ENCODE measurements around the gene AATF. TPM values are rescaled to one million over a fixed set of nuclear protein-coding genes. Genes with fewer than 3 reads are reported as not detected.

AATF gene
- total RNA-seq, 1 donor from 2014 or later: 54.5 TPM

DNA sequence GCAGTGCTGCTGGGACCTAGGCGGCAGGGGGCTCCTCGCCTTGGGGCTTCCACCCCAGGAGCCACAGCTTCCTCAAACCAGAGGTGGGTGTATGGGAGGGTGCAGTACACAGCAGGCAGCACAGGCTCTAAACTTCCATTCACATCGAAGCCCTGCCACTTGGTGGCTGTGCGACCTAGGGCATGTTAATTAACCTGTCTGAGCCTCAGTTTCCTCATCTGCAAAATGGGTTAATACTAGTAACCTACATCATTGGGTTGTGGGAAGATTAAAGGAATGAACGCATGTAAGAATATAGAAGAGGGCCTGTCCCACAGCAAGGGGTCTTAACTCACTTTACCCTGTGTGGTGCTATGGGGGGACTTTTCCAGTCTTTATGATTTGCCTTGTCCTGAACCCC lies 38.2 kb upstream of the AATF start:
- TF ChIP-seq, protein P1, sequence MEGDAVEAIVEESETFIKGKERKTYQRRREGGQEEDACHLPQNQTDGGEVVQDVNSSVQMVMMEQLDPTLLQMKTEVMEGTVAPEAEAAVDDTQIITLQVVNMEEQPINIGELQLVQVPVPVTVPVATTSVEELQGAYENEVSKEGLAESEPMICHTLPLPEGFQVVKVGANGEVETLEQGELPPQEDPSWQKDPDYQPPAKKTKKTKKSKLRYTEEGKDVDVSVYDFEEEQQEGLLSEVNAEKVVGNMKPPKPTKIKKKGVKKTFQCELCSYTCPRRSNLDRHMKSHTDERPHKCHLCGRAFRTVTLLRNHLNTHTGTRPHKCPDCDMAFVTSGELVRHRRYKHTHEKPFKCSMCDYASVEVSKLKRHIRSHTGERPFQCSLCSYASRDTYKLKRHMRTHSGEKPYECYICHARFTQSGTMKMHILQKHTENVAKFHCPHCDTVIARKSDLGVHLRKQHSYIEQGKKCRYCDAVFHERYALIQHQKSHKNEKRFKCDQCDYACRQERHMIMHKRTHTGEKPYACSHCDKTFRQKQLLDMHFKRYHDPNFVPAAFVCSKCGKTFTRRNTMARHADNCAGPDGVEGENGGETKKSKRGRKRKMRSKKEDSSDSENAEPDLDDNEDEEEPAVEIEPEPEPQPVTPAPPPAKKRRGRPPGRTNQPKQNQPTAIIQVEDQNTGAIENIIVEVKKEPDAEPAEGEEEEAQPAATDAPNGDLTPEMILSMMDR (IDR thresholded peaks at IDR 0.05; ENCODE audit: insufficient read depth, low read length, poor library complexity, severe bottlenecking): no peak
- H3K36me3 ChIP-seq (ENCODE audit: control insufficient read depth, insufficient read depth, low read length): no peaks in the 10 kb centered on the region
- H3K4me3 ChIP-seq (ENCODE audit: low read depth, low read length): no peak overlapping the region
- H3K27me3 ChIP-seq (ENCODE audit: control insufficient read depth, insufficient read depth, low read length): no peaks in the 10 kb centered on the region
- no peak for DNase-seq (ENCODE audit: low read depth)

- TF ChIP-seq, protein P1 (IDR thresholded peaks at IDR 0.05; ENCODE audit: insufficient read depth, low read length, poor library complexity, severe bottlenecking): no peak
- Histone ChIP-seq H3K4me3 (ENCODE audit: low read depth, low read length) (no peak overlapping the region), H3K36me3 (ENCODE audit: control insufficient read depth, insufficient read depth, low read length) (no peaks in the 10 kb centered on the region), H3K27me3 (ENCODE audit: control insufficient read depth, insufficient read depth, low read length) (no peaks in the 10 kb centered on the region)
- no peak for DNase-seq (ENCODE audit: low read depth)
Observed at GRCh38 chr17:36911001-36911400, 37.8 kb upstream of the AATF start.

- TF ChIP-seq, protein P1 (IDR thresholded peaks at IDR 0.05; ENCODE audit: insufficient read depth, low read length, poor library complexity, severe bottlenecking): no peak
- Histone ChIP-seq H3K4me3 (ENCODE audit: low read depth, low read length) (no peak overlapping the region), H3K36me3 (ENCODE audit: control insufficient read depth, insufficient read depth, low read length) (no peaks in the 10 kb centered on the region), H3K27me3 (ENCODE audit: control insufficient read depth, insufficient read depth, low read length) (no peaks in the 10 kb centered on the region)
- no peak for DNase-seq (ENCODE audit: low read depth)
Observed at GRCh38 chr17:36913132-36913531, 35.6 kb upstream of the AATF start.

DNA sequence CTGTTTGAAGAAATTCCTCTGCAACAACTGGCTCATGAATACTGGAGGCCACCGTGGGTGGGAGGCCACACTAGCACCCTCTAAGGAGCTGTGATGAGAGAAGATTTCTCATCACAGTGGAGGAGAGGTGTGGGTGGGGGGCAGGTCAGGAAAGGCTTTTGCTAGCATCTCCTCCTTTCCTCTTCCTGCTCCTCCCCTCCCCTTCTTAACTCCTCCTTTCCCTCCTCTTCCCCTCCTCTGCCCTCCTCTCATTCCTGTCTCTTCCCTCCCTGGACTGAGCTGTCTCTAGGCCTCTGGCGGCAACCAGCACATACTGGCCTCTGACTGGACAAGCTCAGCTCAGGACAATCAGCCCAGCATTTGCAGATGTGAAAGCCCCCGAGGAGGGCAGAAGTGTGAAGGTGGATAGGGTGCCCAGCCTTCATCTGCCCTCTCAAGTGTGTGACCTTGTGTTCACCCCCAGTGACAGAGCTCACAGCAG lies 30.5 kb upstream of the AATF start:
- no peak overlapping the region for H3K4me3 ChIP-seq (ENCODE audit: low read depth, low read length)
- TF ChIP-seq, protein P1 (IDR thresholded peaks at IDR 0.05; ENCODE audit: insufficient read depth, low read length, poor library complexity, severe bottlenecking): no peak
- no peaks in the 10 kb centered on the region for H3K36me3 ChIP-seq (ENCODE audit: control insufficient read depth, insufficient read depth, low read length)
- no peaks in the 10 kb centered on the region for H3K27me3 ChIP-seq (ENCODE audit: control insufficient read depth, insufficient read depth, low read length)
- no peak for DNase-seq (ENCODE audit: low read depth)

DNA sequence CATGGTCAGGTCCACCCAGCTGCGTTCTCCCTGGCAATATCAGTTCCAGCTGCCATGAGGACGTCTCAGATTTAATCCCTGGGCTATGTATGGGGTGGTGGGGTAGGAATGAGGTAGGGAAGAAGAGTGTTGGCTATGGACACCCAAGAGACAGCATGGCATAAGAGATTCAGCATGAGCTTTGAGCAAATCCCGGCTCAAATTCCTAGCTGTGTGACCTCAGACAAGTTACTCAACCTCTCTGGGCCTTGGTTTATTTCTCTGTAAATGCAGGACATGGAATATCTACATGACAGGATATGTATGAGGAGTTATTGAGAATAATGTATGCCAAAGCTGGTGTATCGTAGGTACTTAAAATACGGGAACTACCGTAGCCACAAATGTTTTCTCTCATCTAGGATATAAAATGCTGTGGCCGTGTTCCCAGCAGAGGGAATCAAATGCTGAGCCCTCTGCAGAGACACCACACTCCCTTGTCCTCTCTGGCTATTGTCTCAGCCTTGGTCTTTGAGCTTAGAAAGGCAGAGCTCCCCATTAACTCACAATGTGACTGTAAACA lies 29.3 kb upstream of the AATF start:
- Histone ChIP-seq H3K36me3 (ENCODE audit: control insufficient read depth, insufficient read depth, low read length) (no peaks in the 10 kb centered on the region), H3K27me3 (ENCODE audit: control insufficient read depth, insufficient read depth, low read length) (no peaks in the 10 kb centered on the region), H3K4me3 (ENCODE audit: low read depth, low read length) (no peak overlapping the region)
- DNase-seq (ENCODE audit: low read depth): no peak
- TF ChIP-seq, protein P1 (IDR thresholded peaks at IDR 0.05; ENCODE audit: insufficient read depth, low read length, poor library complexity, severe bottlenecking): no peak
